HG02763 (cell line): ENCODE measurements around the gene TYW5.
A peak's percentile ranks its signal among the peaks of the same experiment; 100 is the strongest.

Experiments used
- ATAC-seq: cut with Tn5 transposase; IDR thresholded peaks from one replicate; pipeline ENCODE4 v1.9.1; 2021; ENCODE audit warnings: mild to moderate bottlenecking, moderate library complexity; ENCODE audit not compliant: unreplicated experiment

Gene TYW5, protein sequence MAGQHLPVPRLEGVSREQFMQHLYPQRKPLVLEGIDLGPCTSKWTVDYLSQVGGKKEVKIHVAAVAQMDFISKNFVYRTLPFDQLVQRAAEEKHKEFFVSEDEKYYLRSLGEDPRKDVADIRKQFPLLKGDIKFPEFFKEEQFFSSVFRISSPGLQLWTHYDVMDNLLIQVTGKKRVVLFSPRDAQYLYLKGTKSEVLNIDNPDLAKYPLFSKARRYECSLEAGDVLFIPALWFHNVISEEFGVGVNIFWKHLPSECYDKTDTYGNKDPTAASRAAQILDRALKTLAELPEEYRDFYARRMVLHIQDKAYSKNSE

DNA sequence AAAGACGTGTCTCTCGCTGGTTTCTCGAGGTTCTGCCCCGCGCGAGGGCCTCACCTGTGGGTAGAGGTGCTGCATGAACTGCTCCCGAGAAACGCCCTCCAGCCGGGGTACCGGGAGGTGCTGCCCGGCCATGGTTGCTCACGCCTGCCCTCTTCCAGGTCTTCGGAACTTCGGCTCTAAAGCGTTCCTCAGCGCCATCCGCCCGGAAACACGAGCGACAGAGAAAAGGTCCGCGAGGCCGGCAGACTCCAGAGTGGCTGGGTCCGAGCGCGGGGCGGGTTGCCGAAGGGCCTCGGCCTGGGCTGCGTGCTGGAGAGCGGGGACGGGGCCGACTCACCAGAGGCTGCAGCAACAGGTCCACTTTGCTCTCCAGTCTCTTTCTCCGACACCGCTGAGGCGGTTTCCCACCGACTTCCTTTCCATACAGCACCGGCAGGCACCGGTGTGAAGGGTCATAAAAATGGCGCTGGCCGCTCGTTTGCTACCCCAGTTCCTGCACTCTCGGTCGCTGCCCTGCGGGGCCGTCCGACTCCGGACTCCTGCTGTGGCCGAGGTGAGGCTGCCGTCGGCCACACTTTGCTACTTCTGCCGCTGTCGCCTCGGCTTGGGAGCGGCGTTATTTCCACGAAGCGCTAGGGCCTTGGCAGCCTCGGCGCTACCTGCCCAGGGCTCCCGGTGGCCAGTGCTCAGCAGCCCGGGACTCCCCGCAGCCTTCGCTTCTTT, at the start of gene TYW5, which contains the start of gene MAIP1:
Gene TYW5 (minus strand): TSS at position 153 of the 723 bp plus-strand sequence. CDS start 21 bp downstream, at position 132.
Gene MAIP1 (plus strand): TSS at position 244 of the 723 bp plus-strand sequence. CDS start 217 bp downstream, at position 461.
- peak; percentile 82 for ATAC-seq

DNA sequence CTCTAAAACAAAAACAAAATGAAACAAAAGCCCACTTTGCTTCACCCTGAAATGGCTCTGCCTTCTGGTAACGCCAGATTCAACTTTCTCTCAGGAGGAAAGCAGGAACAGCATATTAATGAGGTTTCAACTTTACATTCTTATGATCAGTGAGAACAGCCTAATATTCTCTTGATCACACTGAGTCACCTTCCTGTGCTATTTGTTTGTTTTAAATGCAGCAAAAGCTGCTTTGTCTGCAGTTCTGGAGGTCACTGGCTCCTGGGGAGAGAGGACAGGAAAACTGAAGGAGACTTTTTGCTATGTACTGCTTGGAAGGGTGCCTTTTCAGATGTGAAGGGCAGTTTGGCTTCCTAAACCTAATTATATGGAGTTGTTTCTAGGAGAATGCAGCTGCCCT, 48.2 kb upstream of the TYW5 start:
- ATAC-seq, result no peak

DNA sequence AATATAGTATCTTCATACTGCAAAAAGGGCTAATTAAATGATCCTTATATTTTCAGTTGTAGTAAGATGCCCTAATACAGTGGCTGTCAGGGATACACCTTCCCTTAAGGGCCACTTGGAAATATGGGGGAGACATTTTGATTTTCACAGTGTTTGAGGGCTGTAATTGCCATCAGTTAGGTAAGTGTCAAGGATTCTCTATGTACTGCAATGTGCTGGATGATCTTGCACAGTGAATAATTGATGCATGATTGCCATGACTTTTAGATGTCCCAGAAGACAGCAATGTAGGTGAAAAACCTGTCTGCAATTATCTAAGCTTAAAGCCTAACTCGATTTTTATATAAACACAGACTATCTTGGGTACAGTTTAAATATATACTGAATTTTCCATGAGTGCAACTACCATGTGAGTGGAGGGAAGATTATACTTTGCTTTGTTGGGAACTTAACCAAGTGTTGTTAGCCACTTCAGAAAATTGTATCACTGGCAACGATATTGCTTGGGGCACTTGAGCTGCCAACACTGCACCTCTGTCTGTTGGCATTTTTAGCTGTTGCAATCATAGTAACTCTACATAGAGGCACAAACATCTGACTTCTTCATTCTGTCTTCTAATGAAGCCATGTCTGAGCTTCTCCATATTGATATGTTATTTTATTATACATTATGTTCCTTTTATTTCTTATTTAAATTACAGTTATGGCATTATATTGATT, 45.3 kb upstream of the TYW5 start:
- ATAC-seq, result no peak

DNA sequence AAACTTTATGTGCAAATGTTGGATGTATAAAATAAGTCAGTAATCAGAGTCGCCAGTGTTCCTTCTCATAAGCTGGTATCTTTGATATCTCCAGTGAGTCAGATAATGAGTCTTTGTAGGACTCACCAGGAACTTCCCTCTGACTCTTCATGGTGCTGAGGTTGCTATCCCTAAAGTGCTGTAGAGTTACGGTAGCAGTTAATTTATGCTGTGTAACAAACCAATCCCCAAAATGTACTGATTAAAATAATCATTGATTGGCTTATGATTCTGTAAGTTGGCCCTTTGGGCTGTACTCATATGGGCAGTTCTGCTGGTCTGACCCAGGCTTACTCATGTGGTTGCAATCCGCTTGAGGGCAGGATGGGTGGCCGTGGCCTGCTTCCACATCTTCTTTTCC, 43.9 kb upstream of the TYW5 start:
- ATAC-seq, result no peak

DNA sequence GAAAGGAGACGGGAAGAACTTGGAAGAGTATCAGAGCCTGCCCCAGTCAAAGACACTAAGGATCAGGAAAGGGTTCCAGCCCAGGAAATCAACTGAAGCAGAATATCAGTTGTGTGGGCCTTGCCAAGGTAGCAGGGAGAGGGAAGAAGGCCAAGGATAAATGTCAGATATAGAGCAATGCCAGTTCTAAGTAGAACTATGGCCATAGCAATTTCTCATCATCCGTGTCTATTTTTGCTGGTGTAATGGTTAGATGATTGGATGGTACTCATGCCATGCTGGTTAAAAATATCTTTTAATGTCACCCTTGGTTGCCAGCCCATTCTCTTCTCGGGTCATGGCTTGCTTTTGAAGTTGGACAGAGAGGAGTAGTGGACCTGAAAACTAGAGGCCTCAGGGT, 42.0 kb upstream of the TYW5 start:
- no peak for ATAC-seq

DNA sequence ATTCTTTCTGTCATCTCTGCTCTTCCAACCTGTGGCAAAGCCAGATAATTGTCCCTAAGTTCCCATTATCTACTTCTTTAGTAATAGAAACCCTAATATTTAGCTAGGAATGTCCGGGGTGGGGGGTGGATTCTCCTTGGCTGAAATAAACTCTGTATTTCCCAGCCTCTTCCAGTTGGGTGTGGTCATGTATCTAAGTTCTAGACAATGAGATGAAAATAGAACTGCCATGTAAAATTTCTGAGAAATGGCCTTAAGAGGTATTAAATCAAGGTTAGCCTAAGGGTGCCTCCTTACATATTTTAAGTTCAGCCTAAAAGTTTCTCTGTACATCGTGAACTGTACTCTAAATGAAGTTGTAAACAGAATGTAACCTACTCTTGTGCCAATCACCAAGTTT, 39.6 kb upstream of the TYW5 start:
- no peak for ATAC-seq

DNA sequence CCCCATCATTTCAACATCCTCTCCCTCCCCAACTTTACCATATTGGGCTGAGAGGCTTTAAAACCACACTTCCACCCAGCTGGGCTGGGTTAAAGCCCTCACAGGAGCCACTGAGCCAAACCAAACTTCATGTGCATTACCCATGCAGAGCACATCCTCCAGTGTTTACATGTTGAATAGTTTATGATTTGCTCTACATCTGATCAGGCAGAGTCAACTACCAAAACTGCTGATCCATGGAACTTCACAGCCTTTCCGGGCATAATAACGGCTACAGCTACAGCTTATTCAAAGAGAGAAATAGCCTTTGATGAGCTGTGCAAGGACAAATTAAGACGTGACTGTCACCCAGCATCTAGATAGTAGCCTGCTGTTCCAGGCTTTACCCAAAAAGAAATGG, 39.1 kb upstream of the TYW5 start:
- ATAC-seq, result no peak

DNA sequence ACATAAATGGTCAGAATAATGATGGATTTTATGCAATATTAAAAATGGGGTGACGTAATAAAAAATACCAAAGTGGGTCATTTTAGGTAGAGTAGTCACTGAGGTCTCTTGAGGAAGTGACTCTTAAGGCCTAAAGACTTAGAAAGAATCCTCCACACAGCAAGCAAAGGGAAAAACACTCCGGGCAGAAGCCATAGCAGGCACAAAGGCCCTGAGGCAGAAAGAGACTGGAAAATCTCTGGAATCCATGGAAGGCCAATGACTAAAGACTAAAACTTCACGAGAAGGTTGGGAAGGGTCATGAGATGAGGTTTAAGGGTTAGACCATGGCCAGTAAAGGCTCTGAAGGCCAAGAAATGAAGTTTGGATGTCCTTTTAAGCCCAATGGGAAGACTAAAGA, 37.0 kb upstream of the TYW5 start:
- no peak for ATAC-seq

DNA sequence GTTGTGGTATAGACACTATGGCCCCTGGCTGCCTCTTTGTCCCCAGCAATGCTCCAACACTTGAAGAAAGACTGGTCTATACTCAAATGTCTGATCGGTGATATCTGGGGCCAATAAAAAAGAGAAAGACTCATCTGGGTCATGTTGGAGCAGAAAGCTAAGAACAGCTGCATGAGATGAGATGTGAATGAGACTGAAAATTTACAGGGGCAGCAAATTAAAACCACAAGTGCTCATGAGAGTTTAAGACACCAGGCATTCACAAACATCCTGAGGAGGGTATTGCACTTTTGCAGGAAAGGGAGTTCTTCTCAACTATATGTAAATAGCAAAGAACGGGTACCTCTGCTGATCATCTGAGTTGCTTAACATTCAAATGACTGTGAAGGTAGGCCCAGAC, 36.4 kb upstream of the TYW5 start:
- no peak for ATAC-seq

DNA sequence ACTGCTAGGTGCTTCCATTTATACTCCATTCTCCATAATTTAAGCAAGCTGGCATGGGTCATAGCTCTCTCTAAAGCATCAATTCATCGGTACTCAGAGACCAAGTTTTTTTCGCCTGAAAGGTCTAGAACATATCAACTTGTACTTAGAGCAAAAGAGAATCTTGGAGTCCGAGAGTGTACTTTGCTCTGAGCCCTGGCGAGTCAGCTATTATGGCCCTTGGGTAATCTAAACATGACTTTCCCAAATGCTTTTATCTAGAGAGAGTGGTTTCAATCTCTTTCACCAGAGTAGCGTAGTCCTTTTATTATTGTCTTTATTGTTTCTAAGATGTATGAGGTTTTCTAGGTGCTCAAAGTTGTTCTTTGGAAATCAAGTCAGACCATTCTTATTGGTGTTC, 34.5 kb upstream of the TYW5 start:
- ATAC-seq, result no peak

DNA sequence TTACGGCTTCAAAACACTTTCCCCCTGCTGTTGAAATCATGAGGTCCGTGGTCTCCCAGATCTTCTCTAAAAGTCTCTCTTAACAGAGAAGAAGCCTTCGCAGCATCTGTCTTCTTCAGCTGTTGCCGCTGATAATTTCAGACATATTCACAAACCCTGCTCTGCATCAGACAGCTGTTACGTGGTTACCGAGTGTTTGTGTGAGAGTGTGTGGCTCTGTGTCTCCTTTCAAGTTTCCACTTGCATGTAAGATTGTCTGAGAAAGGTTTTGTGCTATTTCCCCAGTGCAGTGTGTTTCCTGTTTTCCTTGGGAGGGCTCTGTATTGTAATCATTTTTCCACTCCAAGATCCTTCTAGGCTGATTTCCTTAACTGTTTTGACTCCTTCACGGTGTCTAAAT, 32.9 kb upstream of the TYW5 start:
- no peak for ATAC-seq

DNA sequence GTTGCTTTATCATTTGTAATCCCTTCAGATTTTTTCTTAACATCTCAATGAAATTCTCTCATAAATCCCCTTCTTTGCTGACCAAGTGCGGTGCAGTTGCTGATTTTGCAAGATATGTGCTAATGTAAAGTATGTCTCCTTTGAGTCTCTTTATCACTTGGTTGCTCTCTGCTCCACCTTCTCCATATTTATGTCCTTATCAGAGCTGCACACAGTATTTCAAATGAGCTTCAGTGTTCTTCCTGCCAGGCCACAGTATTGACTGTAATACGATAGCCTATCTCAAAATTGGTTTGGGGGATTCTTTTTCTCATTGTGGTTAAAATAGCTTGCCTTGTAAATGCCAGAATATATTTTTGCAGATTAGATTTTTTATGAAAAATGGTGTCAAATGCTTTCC, 32.3 kb upstream of the TYW5 start:
- no peak for ATAC-seq

DNA sequence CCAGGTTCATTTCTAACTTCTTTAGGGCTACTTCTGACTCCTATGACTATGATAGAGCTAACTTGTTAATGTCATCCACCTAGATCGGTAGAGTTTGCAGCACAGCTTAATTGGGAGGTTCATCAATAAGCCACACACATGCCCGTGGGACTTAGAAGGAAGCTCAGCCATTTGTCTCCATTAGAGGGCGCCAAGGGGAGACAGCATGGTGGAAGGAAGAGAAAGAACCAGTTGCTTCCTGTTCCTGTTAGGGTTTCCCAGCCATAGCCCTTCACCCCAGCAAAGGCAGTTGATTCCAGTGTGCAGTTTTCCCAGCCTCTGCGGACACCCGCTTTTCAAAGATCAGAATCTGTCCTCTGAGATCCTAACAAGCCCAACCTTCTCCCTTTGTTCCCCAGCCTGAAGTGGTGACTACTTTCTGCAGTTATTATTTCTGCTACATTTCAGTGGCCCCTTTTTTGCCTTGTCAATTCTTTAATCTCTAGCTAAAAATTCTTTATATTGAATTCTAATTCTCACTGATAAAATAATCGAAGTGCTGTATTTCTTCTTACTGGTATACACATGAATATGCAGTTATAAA, 30.4 kb upstream of the TYW5 start:
- ATAC-seq, result peak; percentile 50

DNA sequence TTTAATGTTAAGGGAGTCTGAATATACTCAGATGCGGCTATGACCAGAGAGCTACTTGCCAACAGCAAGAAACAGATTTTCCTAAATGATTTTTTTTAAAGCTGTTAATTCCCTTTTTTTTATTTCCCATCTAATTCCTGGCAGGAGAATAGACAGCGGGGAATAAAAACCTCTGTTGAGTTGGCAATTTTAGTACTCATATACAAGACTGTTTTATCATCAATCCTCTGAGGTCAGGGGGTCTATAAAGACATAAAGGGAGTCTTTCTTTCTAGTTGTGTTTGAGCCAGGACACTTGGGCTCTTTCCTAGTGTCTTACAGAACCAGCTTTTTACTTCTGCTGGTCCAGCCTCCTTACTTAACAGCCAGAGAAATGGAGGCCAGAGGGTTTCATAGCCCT, 29.5 kb upstream of the TYW5 start:
- ATAC-seq, result no peak

DNA sequence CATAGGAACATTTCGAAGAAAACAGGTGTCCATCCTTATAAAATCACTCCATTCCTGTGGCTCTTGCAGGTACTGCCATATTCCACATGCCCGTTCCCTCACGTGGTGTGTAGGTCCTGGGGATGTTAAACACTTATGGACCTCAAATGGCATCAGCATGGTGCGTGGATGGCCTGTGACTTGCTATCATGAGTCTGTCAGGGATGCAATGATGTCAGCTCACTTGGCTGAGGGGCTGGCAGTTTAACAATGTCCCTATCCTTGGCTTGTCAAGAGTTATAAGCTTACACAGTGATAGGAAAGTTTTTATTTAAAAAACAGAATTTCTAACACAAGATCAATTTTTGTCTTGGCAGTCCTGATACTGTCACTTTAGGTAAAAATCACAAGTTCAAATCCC, 28.9 kb upstream of the TYW5 start:
- no peak for ATAC-seq

DNA sequence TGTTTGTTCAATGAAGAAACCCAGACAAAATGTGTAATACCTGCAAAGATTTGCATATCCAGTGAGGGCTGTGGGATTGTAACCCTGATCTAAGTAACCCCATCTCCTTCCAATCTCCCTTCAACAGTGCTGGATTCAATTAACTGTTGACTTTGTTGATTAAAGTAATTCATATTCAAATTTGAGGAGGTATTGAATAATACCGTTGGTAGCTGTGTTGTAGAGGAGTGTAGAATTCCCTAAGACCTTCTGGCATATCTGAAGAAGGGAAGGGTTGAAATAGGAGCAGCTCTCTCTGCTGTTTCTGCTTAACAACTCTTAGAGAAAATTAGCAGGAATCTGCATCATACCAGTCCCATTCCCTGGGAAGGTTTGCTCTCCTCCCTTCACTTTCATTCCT, 28.2 kb upstream of the TYW5 start:
- ATAC-seq, result no peak

DNA sequence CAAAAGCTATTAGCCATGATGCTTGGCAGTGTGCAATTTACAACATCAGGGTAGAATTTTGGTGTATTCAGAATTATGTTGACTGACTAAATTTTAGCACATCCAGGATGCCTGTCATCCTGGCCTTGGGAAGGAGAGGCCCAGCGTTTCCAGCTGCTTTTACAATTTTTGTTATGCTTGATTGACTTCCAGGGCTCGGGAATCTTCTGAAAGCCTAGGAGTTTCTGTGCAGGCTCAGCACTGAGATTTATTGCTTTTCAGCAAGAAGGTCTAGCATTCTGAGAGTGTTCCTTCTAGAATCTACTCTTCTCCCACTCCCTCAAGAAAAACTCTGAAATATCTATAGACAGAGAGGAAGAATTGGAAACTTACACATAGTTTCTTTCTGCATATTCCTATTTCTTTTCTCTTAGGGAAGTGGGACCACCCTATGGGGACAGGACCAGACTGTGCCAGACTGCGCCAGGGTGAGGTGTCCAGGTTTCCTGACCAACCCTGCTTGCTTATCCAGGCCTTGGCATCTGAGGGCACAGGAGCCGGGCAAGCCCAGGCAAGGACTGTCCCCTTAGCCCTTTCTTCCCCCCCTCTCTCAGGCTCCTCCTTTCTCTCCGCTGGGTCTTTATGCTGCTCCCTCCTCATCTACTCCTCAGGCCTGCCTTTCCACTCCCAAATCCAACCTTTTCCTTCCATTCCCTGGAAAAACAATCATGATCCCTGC, 27.0 kb upstream of the TYW5 start:
- ATAC-seq, result no peak

DNA sequence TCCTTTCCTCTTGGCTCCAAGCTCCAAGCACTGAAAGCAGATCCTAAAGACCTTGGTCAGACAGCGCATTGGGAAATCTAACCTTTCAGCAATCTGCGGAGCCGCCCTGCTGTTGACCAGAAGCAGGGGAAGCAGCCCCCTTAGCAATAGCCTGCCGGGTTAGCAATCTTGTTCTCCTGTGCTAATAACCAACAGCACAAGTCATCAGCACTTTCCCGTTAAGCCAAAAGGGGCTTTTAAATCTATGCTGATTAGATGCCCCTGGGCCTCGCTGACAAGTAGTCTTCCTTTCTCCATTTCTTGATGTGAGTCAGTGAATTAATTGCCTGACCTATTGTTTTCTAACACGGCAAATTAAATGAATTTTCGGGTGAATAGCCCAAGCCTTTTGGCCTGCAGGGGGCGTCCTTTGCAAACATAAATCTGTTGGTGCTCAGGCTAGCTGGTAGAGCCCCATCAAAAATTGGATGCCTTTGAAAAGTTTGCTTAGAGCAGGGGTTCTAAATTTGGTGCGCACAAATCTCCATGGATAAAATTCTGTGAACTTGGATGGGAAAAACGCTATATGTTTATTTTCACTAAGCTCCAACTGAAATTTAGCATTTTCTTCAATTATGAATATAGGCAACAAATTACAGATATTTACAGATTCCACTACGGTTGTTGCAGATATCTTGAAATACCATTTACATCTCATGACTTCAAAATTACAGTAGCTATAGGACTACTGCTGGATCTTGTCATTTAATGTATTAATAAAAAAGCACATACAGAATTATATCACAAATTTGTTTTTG, 24.7 kb upstream of the TYW5 start:
- ATAC-seq, result no peak

DNA sequence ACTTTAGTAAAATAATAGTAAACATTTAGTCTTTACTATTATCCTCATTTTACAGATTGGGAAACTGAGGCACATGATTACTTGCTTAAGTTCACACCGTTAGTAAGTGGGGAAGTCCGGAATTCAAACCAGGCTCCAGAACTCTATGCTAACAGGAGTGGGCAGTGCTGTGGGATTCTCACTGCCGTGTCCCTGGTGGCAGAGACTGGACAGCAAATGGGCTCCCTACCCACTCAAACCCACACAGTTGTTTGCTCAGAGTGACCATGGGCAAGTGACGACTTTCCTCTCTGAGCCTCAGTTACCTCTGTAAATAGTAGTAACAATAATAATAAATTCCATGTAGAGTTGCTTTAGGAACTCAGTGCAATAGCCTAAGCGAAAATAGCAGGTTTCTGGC, 24.1 kb upstream of the TYW5 start:
- no peak for ATAC-seq

DNA sequence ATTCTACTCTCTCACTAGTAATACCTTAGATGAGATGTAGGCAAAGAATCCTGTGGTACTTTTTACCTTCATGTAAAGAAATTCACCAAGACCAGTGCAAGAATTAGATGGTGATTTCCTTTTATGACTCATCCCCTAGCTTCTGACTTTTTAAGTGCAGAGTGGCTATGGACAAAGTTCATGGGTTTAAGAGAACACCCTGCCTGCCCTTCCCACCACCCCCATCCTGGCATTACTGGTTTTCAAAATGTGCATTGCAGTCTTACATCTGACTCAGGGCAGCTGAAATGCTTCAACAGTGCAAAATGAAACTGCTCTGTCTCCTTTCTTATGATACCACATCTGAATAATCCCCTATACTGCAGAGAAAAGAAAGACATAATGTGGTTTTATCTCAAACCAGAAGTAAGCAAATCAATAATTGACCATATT, 22.7 kb upstream of the TYW5 start:
- ATAC-seq, result peak; percentile 65
